Trophoblast cell (in vitro differentiated cells and primary cell): ENCODE data around the gene TBC1D5.

ENCODE experiments used
- DNase-seq, 2 donors: peaks; one replicate each; pipeline ENCODE4 v3.0.0-alpha.2; 2016
- H2AFZ ChIP-seq: 2 replicates; pipeline ENCODE4 v1.6.1; 2013; ENCODE audit warnings: low read length, moderate library complexity, mild to moderate bottlenecking; ENCODE audit not compliant: insufficient read depth, poor library complexity
- H2AK5ac ChIP-seq: 2 replicates; pipeline ENCODE4 v1.6.1; 2013; ENCODE audit warnings: mild to moderate bottlenecking, low read length
- H2BK120ac ChIP-seq: 2 replicates; pipeline ENCODE4 v1.6.1; 2013; ENCODE audit warnings: low read length, mild to moderate bottlenecking, moderate library complexity; ENCODE audit not compliant: insufficient read depth, poor library complexity
- H2BK12ac ChIP-seq: 2 replicates; pipeline ENCODE4 v1.6.1; 2013; ENCODE audit warnings: mild to moderate bottlenecking, low read length, moderate library complexity
- H2BK5ac ChIP-seq: 2 replicates; pipeline ENCODE4 v1.6.1; 2013; ENCODE audit warnings: low read length, low read depth, moderate library complexity, mild to moderate bottlenecking; ENCODE audit not compliant: poor library complexity
- H3K14ac ChIP-seq: 2 replicates; pipeline ENCODE4 v1.6.1; 2013; ENCODE audit warnings: mild to moderate bottlenecking, low read length
- H3K18ac ChIP-seq: 2 replicates; pipeline ENCODE4 v1.6.1; 2013; ENCODE audit warnings: mild to moderate bottlenecking, low read length
- H3K23ac ChIP-seq: 2 replicates; pipeline ENCODE4 v1.6.1; 2013; ENCODE audit warnings: low read length
- H3K27ac ChIP-seq: 2 replicates; pipeline ENCODE4 v1.5.1; 2013; ENCODE audit warnings: low read depth, mild to moderate bottlenecking, inconsistent platforms, low read length, moderate library complexity
- H3K27me3 ChIP-seq: 2 replicates; pipeline ENCODE4 v1.6.1; 2013; ENCODE audit warnings: inconsistent platforms, mild to moderate bottlenecking, low read length, moderate library complexity; ENCODE audit not compliant: insufficient read depth
- H3K36me3 ChIP-seq, 2 experiments: 1 replicate in 1 of 2; 2 replicates in 1 of 2; pipeline ENCODE4 v1.6.1; 2013; ENCODE audit warnings: low read length in 2 of 2, mild to moderate bottlenecking in 2 of 2, moderate library complexity in 1 of 2; ENCODE audit not compliant: insufficient read depth in 2 of 2, control insufficient read depth in 1 of 2
- H3K4ac ChIP-seq: 2 replicates; pipeline ENCODE4 v1.6.1; 2013; ENCODE audit warnings: low read depth, mild to moderate bottlenecking, low read length, moderate library complexity
- H3K4me1 ChIP-seq, 2 experiments: 1 replicate in 1 of 2; 2 replicates in 1 of 2; pipeline ENCODE4 v1.6.1; 2013; ENCODE audit warnings: low read length in 2 of 2, mild to moderate bottlenecking in 2 of 2, moderate library complexity in 1 of 2; ENCODE audit not compliant: insufficient read depth in 2 of 2, control insufficient read depth in 1 of 2
- H3K4me2 ChIP-seq: 2 replicates; pipeline ENCODE4 v1.6.1; 2013; ENCODE audit warnings: inconsistent platforms, mild to moderate bottlenecking, low read length, moderate library complexity
- H3K4me3 ChIP-seq: 2 replicates; pipeline ENCODE4 v1.5.1; 2013; ENCODE audit warnings: mild to moderate bottlenecking, low read depth, low read length, inconsistent platforms
- H3K79me1 ChIP-seq: one replicate; pipeline ENCODE4 v1.6.1; 2013; ENCODE audit warnings: low read length
- H3K79me2 ChIP-seq: 2 replicates; pipeline ENCODE4 v1.6.1; 2013; ENCODE audit warnings: low read length, mild to moderate bottlenecking; ENCODE audit not compliant: control insufficient read depth, insufficient read depth, poor library complexity
- H3K9ac ChIP-seq: 2 replicates; pipeline ENCODE4 v1.6.1; 2013; ENCODE audit warnings: mild to moderate bottlenecking, low read length
- H3K9me3 ChIP-seq: 2 replicates; pipeline ENCODE4 v1.6.1; 2013; ENCODE audit warnings: low read depth, mild to moderate bottlenecking, control low read depth, inconsistent platforms, low read length; ENCODE audit not compliant: insufficient read depth
- H4K12ac ChIP-seq: 2 replicates; pipeline ENCODE4 v1.6.1; 2013; ENCODE audit warnings: low read depth, mild to moderate bottlenecking, low read length, moderate library complexity
- H4K8ac ChIP-seq: 2 replicates; pipeline ENCODE4 v1.6.1; 2013; ENCODE audit warnings: low read depth, mild to moderate bottlenecking, low read length, moderate library complexity
- H4K91ac ChIP-seq: one replicate; pipeline ENCODE4 v1.6.1; 2013; ENCODE audit warnings: low read depth, mild to moderate bottlenecking, low read length, moderate library complexity
- WGBS: extraction: QIAGEN DNeasy Blood & Tissue Kit; methylation state at CpG from one replicate; pipeline ENCODE4 v1.1.7; 2013; ENCODE audit warnings: missing lambda C conversion rate; ENCODE audit not compliant: insufficient read length, insufficient coverage; ENCODE audit errors: extremely low coverage; 5-methylcytosine and 5-hydroxymethylcytosine counted together

The TBC1D5 gene

GRCh38 chr3:17372362-17373210, 369.8 kb downstream of the TBC1D5 start:
- H3K27ac ChIP-seq = no peak overlapping the region

DNA sequence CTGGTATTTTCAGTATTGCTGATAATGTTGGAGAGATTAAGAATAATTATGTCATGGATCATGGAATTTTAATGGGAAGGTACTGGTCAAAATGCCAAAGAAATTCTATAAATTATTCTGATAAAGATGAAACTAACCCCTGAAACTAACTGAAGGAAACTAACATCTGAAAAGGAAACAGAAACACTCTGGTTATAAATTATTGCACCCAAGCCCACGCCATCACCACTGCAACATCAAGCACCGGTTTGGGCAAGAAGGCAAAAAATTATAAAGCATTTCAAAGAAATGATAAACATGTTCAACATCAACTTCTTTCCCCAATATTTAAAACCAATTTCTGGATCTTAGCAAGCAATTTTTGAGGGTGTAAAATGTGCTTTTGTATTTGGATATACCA, 372.5 kb downstream of the TBC1D5 start:
- no CpG with 5 or more reads among the region's 2 CpGs for WGBS
- no peak for DNase-seq
- no peak overlapping the region for H2BK120ac ChIP-seq
- H3K4ac ChIP-seq = no peak overlapping the region
- H3K79me1 ChIP-seq = no peaks in the 10 kb centered on the region
- H4K8ac ChIP-seq = no peak overlapping the region
- H3K27ac ChIP-seq = no peak overlapping the region
- H3K36me3 ChIP-seq = no peaks in the 10 kb centered on the region
- H2AK5ac ChIP-seq = no peak overlapping the region
- no peaks in the 10 kb centered on the region for H3K9me3 ChIP-seq
- H3K4me1 ChIP-seq = no peaks in the 10 kb centered on the region
- no peaks in the 10 kb centered on the region for H3K27me3 ChIP-seq
- no peaks in the 10 kb centered on the region for H3K79me2 ChIP-seq
- H3K9ac ChIP-seq = no peak overlapping the region
- H3K14ac ChIP-seq = no peak overlapping the region
- no peak overlapping the region for H3K4me2 ChIP-seq
- H4K91ac ChIP-seq = no peak overlapping the region
- H3K4me3 ChIP-seq = no peak overlapping the region
- no peak overlapping the region for H4K12ac ChIP-seq
- H3K23ac ChIP-seq = no peak overlapping the region
- H2BK12ac ChIP-seq = no peak overlapping the region
- no peak overlapping the region for H2BK5ac ChIP-seq
- no peak overlapping the region for H3K18ac ChIP-seq
- no peak overlapping the region for H2AFZ ChIP-seq

More at GRCh38 chr3:17372362-17373210, 369.8 kb downstream of the TBC1D5 start:
- Histone ChIP-seq H4K8ac (no peak overlapping the region), H4K12ac (no peak overlapping the region), H3K79me2 (no peaks in the 10 kb centered on the region), H3K4me2 (no peak overlapping the region), H3K9ac (no peak overlapping the region), H2AK5ac (no peak overlapping the region), H3K18ac (no peak overlapping the region), H3K4me3 (no peak overlapping the region), H3K79me1 (no peaks in the 10 kb centered on the region), H3K9me3 (no peaks in the 10 kb centered on the region), H3K36me3 (no peaks in the 10 kb centered on the region), H3K4me1 (no peaks in the 10 kb centered on the region), H2BK12ac (no peak overlapping the region), H2BK120ac (no peak overlapping the region), H3K27me3 (no peaks in the 10 kb centered on the region), H2AFZ (no peak overlapping the region), H3K4ac (no peak overlapping the region), H2BK5ac (no peak overlapping the region), H3K14ac (no peak overlapping the region), H3K23ac (no peak overlapping the region), H4K91ac (no peak overlapping the region)
- no peak for DNase-seq
- WGBS = no CpG with 5 or more reads among the region's 4 CpGs

- Histone ChIP-seq H3K14ac (no peak overlapping the region), H4K91ac (no peak overlapping the region), H2BK12ac (no peak overlapping the region), H3K4me3 (no peak overlapping the region), H3K27me3 (no peaks in the 10 kb centered on the region), H3K9ac (no peak overlapping the region), H2BK120ac (no peak overlapping the region), H3K36me3 (no peaks in the 10 kb centered on the region), H2AK5ac (no peak overlapping the region), H3K23ac (no peak overlapping the region), H3K4ac (no peak overlapping the region), H2AFZ (no peak overlapping the region), H3K27ac (no peak overlapping the region), H3K79me2 (no peaks in the 10 kb centered on the region), H3K79me1 (no peaks in the 10 kb centered on the region), H3K4me2 (no peak overlapping the region), H4K8ac (no peak overlapping the region), H2BK5ac (no peak overlapping the region), H4K12ac (no peak overlapping the region), H3K18ac (no peak overlapping the region), H3K9me3 (no peaks in the 10 kb centered on the region), H3K4me1 (no peaks in the 10 kb centered on the region)
- peak in 1 of 2 donors; percentile 50 for DNase-seq
- no CpG with 5 or more reads among the region's 1 CpG for WGBS
These were observed 375.3 kb downstream of the TBC1D5 start for GRCh38 chr3:17367171-17367570.

DNA sequence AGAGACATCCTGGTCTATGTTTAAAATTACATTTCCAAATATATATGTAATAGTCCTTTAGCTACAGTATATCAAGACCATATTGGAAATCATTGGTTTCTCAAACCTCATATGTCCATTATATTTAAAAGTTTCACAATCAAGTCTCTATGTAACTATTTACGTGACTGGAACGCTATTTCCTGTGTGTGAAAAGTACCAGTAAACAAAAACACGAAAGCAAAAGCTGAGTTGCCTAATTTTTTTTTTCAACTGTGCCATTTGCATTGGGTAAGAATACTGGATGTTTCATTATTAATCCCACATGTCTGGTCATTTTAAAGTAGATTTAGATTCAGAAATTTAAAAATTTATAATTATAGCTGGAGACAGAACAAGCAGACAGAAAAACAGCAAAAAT, 381.4 kb downstream of the TBC1D5 start:
- Histone ChIP-seq H2BK5ac (no peak overlapping the region), H3K79me2 (no peaks in the 10 kb centered on the region), H4K12ac (no peak overlapping the region), H2BK120ac (no peak overlapping the region), H2AFZ (no peak overlapping the region), H3K27ac (no peak overlapping the region), H3K4me2 (no peak overlapping the region), H3K4ac (no peak overlapping the region), H3K36me3 (no peaks in the 10 kb centered on the region), H3K79me1 (no peaks in the 10 kb centered on the region), H3K9ac (no peak overlapping the region), H3K18ac (no peak overlapping the region), H2BK12ac (no peak overlapping the region), H3K27me3 (no peaks in the 10 kb centered on the region), H2AK5ac (no peak overlapping the region), H3K23ac (no peak overlapping the region), H3K4me3 (no peak overlapping the region), H3K4me1 (no peaks in the 10 kb centered on the region), H4K8ac (no peak overlapping the region), H4K91ac (no peak overlapping the region), H3K9me3 (no peaks in the 10 kb centered on the region), H3K14ac (no peak overlapping the region)
- WGBS = no CpG with 5 or more reads among the region's 3 CpGs
- DNase-seq = no peak
